PC-3 (cell line): Measurements from ENCODE around the gene ZNF862. TPM values are rescaled to one million over a fixed set of nuclear protein-coding genes. Genes with fewer than 3 reads are reported as not detected.

Experiments
- ATAC-seq: fragments of 200-7000 bp; cut with Tn5 transposase; 2 replicates; pipeline ENCODE4 v1.9.1; 2020; ENCODE audit warnings: mild to moderate bottlenecking, moderate library complexity
- BruUV-seq: library from RNA; stranded (reverse); fragments of 400-500 nt; replicated peaks from 2 replicates; lab custom pipeline; 2021; lab: Mats Ljungman, UMichigan
- CTCF ChIA-PET: fragments of 300-600 bp; sonication (Branson Sonifier 250); formaldehyde crosslinking; loops from one replicate; lab custom pipeline; 2022; ENCODE audit warnings: antibody characterized with exemption; lab: Charles Lee
- POLR2A ChIA-PET: fragments of 300-600 bp; sonication (Branson Sonifier 250); formaldehyde crosslinking; loops from one replicate; lab custom pipeline; 2022; ENCODE audit warnings: antibody characterized with exemption; ENCODE audit not compliant: unreplicated experiment; lab: Charles Lee
- DNase-seq: peaks from one replicate; pipeline ENCODE4 v3.0.0-alpha.2; 2015
- H2AFZ ChIP-seq: fragments of 300-600 bp; sonication (generic); 2 replicates; pipeline ENCODE4 v1.6.0; 2016; ENCODE audit warnings: antibody characterized with exemption, low read length
- H3F3A ChIP-seq: fragments of 300-600 bp; sonication (generic); one replicate; pipeline ENCODE4 v1.6.0; 2017; ENCODE audit warnings: antibody characterized with exemption, low read length, control low read depth, mild to moderate bottlenecking; ENCODE audit not compliant: unreplicated experiment
- H3K27ac ChIP-seq: fragments of 300-600 bp; sonication (generic); 2 replicates; pipeline ENCODE4 v1.5.1; 2016; ENCODE audit warnings: mild to moderate bottlenecking, low read length
- H3K27me3 ChIP-seq: fragments of 300-600 bp; sonication (generic); 2 replicates; pipeline ENCODE4 v1.6.1; 2016; ENCODE audit warnings: low read length, mixed read lengths
- H3K36me3 ChIP-seq: fragments of 300-600 bp; sonication (generic); 2 replicates; pipeline ENCODE4 v1.6.1; 2016; ENCODE audit warnings: low read depth, mixed run types, low read length, mixed read lengths
- H3K4me1 ChIP-seq: fragments of 300-600 bp; sonication (generic); 2 replicates; pipeline ENCODE4 v1.5.1; 2016; ENCODE audit warnings: low read length; ENCODE audit not compliant: insufficient read depth
- H3K4me2 ChIP-seq: fragments of 300-600 bp; sonication (generic); 2 replicates; pipeline ENCODE4 v1.6.0; 2016; ENCODE audit warnings: low read length
- H3K4me3 ChIP-seq: fragments of 300-600 bp; sonication (generic); 2 replicates; pipeline ENCODE4 v1.5.1; 2016; ENCODE audit warnings: mild to moderate bottlenecking, low read length, mixed read lengths
- H3K79me2 ChIP-seq: fragments of 300-600 bp; sonication (generic); 2 replicates; pipeline ENCODE4 v1.6.1; 2017; ENCODE audit warnings: low read length, mixed read lengths
- H3K9ac ChIP-seq: fragments of 300-600 bp; sonication (generic); 2 replicates; pipeline ENCODE4 v1.6.0; 2016; ENCODE audit warnings: mild to moderate bottlenecking, low read length
- H3K9me2 ChIP-seq: fragments of 300-600 bp; sonication (generic); replicated peaks from 2 replicates; pipeline ENCODE4 v1.6.1; 2016; ENCODE audit warnings: mixed run types, low read length, mixed read lengths
- H3K9me3 ChIP-seq: fragments of 300-600 bp; sonication (generic); 2 replicates; pipeline ENCODE4 v1.6.1; 2016; ENCODE audit warnings: low read length, mixed read lengths
- H4K20me1 ChIP-seq: fragments of 300-600 bp; sonication (generic); 2 replicates; pipeline ENCODE4 v1.6.1; 2016; ENCODE audit warnings: low read length, mixed read lengths
- EZH2 ChIP-seq: fragments of 300-600 bp; sonication (generic); IDR thresholded peaks from one replicate; pipeline ENCODE4 v1.6.1; 2017; ENCODE audit warnings: antibody characterized with exemption, mild to moderate bottlenecking, low read length; ENCODE audit not compliant: unreplicated experiment
- EZH2phosphoT487 ChIP-seq: fragments of 300-600 bp; sonication (generic); IDR thresholded peaks from 2 replicates; pipeline ENCODE4 v1.6.1; 2018; ENCODE audit warnings: mild to moderate bottlenecking, antibody characterized with exemption, low read length, borderline replicate concordance
- intact Hi-C: fragments of 100-400 bp; cut with micrococcal nuclease; formaldehyde crosslinking; loops from 2 replicates; pipeline ENCODE4 v1.9.0; 2023
- total RNA-seq: library from RNA; depleted of rRNA; stranded (reverse); fragments of >200 nt; gene quantifications from 2 replicates; pipeline ENCODE4 v1.2.3, GENCODE V29; 2014
- TF ChIP-seq, protein P1 (sequence below): fragments of 300-600 bp; sonication (generic); conservative IDR thresholded peaks from 2 replicates; pipeline ENCODE4 v1.5.1; 2017; ENCODE audit warnings: antibody characterized with exemption, low read depth, mild to moderate bottlenecking, low read length

Gene ZNF862
- total RNA-seq, 1 experiment from 2014 or later, result 3.0 TPM

- Histone ChIP-seq H3K9me2 (no peaks in the 10 kb centered on the region), H3K4me2 (no peak overlapping the region), H3K9ac (no peak overlapping the region), H3K36me3 (no peaks in the 10 kb centered on the region), H3K79me2 (no peaks in the 10 kb centered on the region), H4K20me1 (no peaks in the 10 kb centered on the region), H3K4me3 (no peak overlapping the region), H3K27me3 (no peaks in the 10 kb centered on the region; the same call in 1 of the 2 replicates), H3K4me1 (no peaks in the 10 kb centered on the region), H3K9me3 (no peaks in the 10 kb centered on the region), H2AFZ (no peak overlapping the region), H3K27ac (no peak overlapping the region), H3F3A (no peaks in the 10 kb centered on the region)
- BruUV-seq, result no TSS peak
- DNase-seq (no peak), ATAC-seq (no peak; the same call in 1 of the 2 replicates)
- CTCF ChIA-PET, result no interaction called here
- TF ChIP-seq EZH2phosphoT487 (no peak), EZH2 (no peak)
- TF ChIP-seq, protein P1, sequence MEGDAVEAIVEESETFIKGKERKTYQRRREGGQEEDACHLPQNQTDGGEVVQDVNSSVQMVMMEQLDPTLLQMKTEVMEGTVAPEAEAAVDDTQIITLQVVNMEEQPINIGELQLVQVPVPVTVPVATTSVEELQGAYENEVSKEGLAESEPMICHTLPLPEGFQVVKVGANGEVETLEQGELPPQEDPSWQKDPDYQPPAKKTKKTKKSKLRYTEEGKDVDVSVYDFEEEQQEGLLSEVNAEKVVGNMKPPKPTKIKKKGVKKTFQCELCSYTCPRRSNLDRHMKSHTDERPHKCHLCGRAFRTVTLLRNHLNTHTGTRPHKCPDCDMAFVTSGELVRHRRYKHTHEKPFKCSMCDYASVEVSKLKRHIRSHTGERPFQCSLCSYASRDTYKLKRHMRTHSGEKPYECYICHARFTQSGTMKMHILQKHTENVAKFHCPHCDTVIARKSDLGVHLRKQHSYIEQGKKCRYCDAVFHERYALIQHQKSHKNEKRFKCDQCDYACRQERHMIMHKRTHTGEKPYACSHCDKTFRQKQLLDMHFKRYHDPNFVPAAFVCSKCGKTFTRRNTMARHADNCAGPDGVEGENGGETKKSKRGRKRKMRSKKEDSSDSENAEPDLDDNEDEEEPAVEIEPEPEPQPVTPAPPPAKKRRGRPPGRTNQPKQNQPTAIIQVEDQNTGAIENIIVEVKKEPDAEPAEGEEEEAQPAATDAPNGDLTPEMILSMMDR, result no peak
- POLR2A ChIA-PET, result no interaction called here
- intact Hi-C loops, result no loop called here
These were observed 5.7 kb upstream of the ZNF862 start for GRCh38 chr7:149832332-149833041.

- Histone ChIP-seq H4K20me1 (no peaks in the 10 kb centered on the region), H2AFZ (no peak overlapping the region), H3K9ac (no peak overlapping the region), H3K4me1 (peaks cover 4% of the 10 kb centered on the region; the same call in 1 of the 2 replicates), H3K4me2 (no peak overlapping the region), H3K27me3 (no peaks in the 10 kb centered on the region; the same call in 1 of the 2 replicates), H3K79me2 (no peaks in the 10 kb centered on the region), H3K9me2 (no peaks in the 10 kb centered on the region), H3K36me3 (no peaks in the 10 kb centered on the region), H3K4me3 (no peak overlapping the region), H3K27ac (no peak overlapping the region), H3F3A (no peaks in the 10 kb centered on the region), H3K9me3 (no peaks in the 10 kb centered on the region)
- ChIA-PET CTCF (no interaction called here), POLR2A (no interaction called here)
- intact Hi-C loops, result no loop called here
- BruUV-seq, result no TSS peak
- ATAC-seq, result no peak
- TF ChIP-seq, protein P1, result no peak
- TF ChIP-seq EZH2 (no peak), EZH2phosphoT487 (no peak)
- DNase-seq, result no peak
These were observed 4.6 kb upstream of the ZNF862 start for GRCh38 chr7:149833495-149834130.

- no peak overlapping the region for H3K4me3 ChIP-seq
- ChIA-PET CTCF (no interaction called here), POLR2A (no interaction called here)
These were observed 3.6 kb upstream of the ZNF862 start for GRCh38 chr7:149834601-149835000.

More at GRCh38 chr7:149834601-149835000, 3.6 kb upstream of the ZNF862 start:
- DNase-seq (no peak), ATAC-seq (no peak)
- H3K4me1 ChIP-seq, result peaks cover 9% of the 10 kb centered on the region
- H3K79me2 ChIP-seq, result peaks cover 9% of the 10 kb centered on the region
- H3K9me3 ChIP-seq, result no peaks in the 10 kb centered on the region
- H4K20me1 ChIP-seq, result peaks cover 4% of the 10 kb centered on the region; the same call in 1 of the 2 replicates
- H3K27ac ChIP-seq, result no peak overlapping the region
- H3K9me2 ChIP-seq, result no peaks in the 10 kb centered on the region
- intact Hi-C loops, result no loop called here
- H3K27me3 ChIP-seq, result no peaks in the 10 kb centered on the region; the same call in 1 of the 2 replicates
- H3F3A ChIP-seq, result no peaks in the 10 kb centered on the region
- no TSS peak for BruUV-seq
- no peak for TF ChIP-seq EZH2
- TF ChIP-seq, protein P1, result no peak
- no peak for TF ChIP-seq EZH2phosphoT487
- H3K36me3 ChIP-seq, result no peaks in the 10 kb centered on the region
- H3K9ac ChIP-seq, result no peak overlapping the region
- H2AFZ ChIP-seq, result no peak overlapping the region
- H3K4me2 ChIP-seq, result no peak overlapping the region
